ENCODE measurements around the gene PKP1.

- TF ChIP-seq CTCF (tag by site-specific recombination; IDR thresholded peaks at IDR 0.05) (no peak), ZBTB8A (tag by site-specific recombination; IDR thresholded peaks at IDR 0.05) (no peak), ZBTB11 (tag by site-specific recombination; conservative IDR thresholded peaks at IDR 0.05; ENCODE audit: low read depth) (no peak), MEIS1 (CRISPR knock-in tag; IDR thresholded peaks at IDR 0.05; ENCODE audit: borderline replicate concordance) (no peak), REPIN1 (tag by site-specific recombination; IDR thresholded peaks at IDR 0.05; ENCODE audit: low read depth) (no peak), ZNF791 (tag by site-specific recombination; IDR thresholded peaks at IDR 0.05) (no peak)
These were observed 51.2 kb downstream of the PKP1 start for GRCh38 chr1:201334325-201335173.

Data from HEK293 (cell line).